NT2/D1 (cell line): ENCODE measurements around the gene CEP152.

Experiments used
- DNase-seq: peaks from one replicate; pipeline ENCODE4 v3.0.0-alpha.2; 2011; ENCODE audit warnings: low read depth, low spot score
- H3K27me3 ChIP-seq: 2 replicates; pipeline ENCODE4 v1.6.0; 2011; ENCODE audit warnings: mild to moderate bottlenecking; ENCODE audit not compliant: insufficient read length, insufficient read depth
- H3K36me3 ChIP-seq: 2 replicates; pipeline ENCODE4 v1.6.1; 2011; ENCODE audit warnings: mild to moderate bottlenecking, low read length, mixed read lengths; ENCODE audit not compliant: insufficient read depth, insufficient read length
- H3K4me1 ChIP-seq: 2 replicates; pipeline ENCODE4 v1.5.1; 2011; ENCODE audit not compliant: insufficient read depth, insufficient read length
- H3K4me3 ChIP-seq: 2 replicates; pipeline ENCODE4 v1.5.1; 2011; ENCODE audit warnings: low read depth; ENCODE audit not compliant: insufficient read length
- H3K9ac ChIP-seq: 2 replicates; pipeline ENCODE4 v1.6.0; 2011; ENCODE audit warnings: low read depth; ENCODE audit not compliant: insufficient read length
- H3K9me3 ChIP-seq: 2 replicates; pipeline ENCODE4 v1.5.1; 2011; ENCODE audit warnings: mild to moderate bottlenecking, low read length; ENCODE audit not compliant: insufficient read depth
- SUZ12 ChIP-seq: IDR thresholded peaks from 2 replicates; pipeline ENCODE4 v1.6.1; 2011; ENCODE audit not compliant: insufficient read length, insufficient read depth; ENCODE audit errors: extremely low read depth
- YY1 ChIP-seq: IDR thresholded peaks from 2 replicates; pipeline ENCODE4 v1.6.1; 2011; ENCODE audit not compliant: insufficient read length, insufficient read depth
- ZNF274 ChIP-seq: IDR thresholded peaks from 2 replicates; pipeline ENCODE4 v1.6.1; 2011; ENCODE audit warnings: mild to moderate bottlenecking, low read depth, low read length

Gene CEP152

GRCh38 chr15:48696627-48697312 lies 114.1 kb downstream of the CEP152 start:
- TF ChIP-seq ZNF274 (no peak), SUZ12 (no peak), YY1 (no peak)
- Histone ChIP-seq H3K9me3 (no peaks in the 10 kb centered on the region), H3K36me3 (no peaks in the 10 kb centered on the region), H3K27me3 (no peaks in the 10 kb centered on the region), H3K9ac (no peak overlapping the region), H3K4me3 (no peak overlapping the region), H3K4me1 (no peaks in the 10 kb centered on the region)
- DNase-seq, result no peak

DNA sequence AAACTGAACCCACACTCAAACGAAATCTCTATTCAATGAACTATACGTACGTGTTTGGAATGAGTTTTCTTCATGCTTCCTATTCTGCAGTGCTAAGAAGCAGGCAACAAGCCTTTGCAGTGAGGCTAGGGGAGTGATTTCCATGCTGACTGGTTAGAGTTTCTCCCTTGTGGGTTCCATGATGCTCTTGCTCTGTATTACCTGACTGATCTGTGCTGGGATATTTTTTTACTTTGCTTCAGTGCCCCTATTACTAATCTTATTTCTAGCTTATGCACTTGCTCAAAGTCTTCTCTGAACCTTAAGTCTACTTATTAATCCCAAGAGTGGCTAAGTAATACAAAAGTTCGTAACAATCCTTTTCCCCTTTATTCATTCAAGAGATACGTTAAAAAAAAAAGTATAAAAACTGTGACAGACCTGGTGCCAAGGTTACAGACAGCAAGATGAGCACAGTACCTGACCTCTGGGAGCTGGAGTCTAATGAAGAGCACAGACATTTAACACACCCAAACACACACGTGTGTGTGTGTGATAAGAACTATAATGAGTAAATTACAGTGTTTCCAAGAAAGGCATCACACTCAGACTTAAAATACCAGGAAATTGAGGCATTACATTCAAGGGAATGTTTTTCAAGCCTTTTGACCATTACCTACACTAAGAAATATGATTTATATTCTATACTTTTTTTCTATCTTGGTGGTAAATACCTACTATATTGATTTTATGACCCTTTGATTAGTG lies 114.9 kb downstream of the CEP152 start:
- TF ChIP-seq ZNF274 (no peak), YY1 (no peak), SUZ12 (no peak)
- Histone ChIP-seq H3K9me3 (no peaks in the 10 kb centered on the region), H3K36me3 (no peaks in the 10 kb centered on the region), H3K4me3 (no peak overlapping the region), H3K4me1 (no peaks in the 10 kb centered on the region), H3K27me3 (no peaks in the 10 kb centered on the region), H3K9ac (no peak overlapping the region)
- no peak for DNase-seq

DNA sequence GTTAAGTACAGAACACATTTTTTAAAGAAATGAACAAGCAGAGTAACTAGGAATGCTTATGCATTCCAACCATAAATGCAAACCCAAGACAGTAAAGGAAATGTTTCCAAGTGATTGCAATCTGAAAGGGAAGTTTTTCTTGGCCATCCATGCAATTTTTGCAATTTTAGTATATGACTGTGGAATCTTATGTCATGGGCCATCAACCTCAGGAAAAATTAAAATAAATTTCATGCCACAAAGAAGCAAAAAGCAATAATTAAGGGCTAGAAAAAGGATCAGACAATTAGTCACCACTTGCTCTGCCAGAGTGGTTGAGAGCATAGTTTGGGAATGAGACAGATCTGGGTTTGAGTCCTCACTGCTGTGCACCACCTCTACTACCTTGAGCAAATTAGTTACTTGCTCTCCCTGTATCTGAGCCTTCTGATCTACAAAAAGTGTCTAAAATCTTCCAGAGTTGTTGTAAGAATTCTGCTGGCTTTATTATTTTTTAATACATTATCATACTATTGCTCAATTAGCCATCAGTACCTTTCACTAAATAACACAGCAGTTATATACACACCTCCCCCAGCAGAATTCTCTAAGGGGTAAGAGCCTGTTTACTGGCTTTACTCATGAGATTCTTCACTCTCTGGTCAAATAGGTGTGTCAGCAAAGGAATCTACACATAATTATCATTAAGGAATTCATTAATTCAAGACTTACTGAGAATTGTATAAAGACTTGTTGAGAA lies 115.6 kb downstream of the CEP152 start:
- H3K4me1 ChIP-seq, result no peaks in the 10 kb centered on the region
- no peaks in the 10 kb centered on the region for H3K9me3 ChIP-seq
- H3K9ac ChIP-seq, result no peak overlapping the region
- H3K4me3 ChIP-seq, result no peak overlapping the region
- H3K36me3 ChIP-seq, result no peaks in the 10 kb centered on the region
- H3K27me3 ChIP-seq, result no peaks in the 10 kb centered on the region
- TF ChIP-seq SUZ12 (no peak), ZNF274 (no peak), YY1 (no peak)
- DNase-seq, result no peak

DNA sequence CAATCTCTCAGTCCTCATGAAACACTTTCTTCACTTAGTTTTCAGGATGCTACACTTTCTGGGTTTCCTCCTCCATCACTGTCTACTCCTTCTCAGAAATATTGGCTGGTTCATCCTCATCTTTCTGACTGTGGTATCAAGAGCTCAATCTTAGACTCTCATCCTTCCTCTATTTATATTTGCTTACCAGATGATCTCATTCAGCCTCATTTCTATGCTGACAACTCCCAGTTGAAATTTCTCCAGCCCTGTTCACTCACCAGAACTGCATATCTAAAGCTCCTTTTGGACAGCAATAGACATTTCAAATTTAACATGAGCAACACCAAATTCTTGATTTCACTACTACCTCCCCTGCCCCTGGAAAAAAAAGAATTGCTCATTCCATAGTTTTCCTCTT lies 117.4 kb downstream of the CEP152 start:
- TF ChIP-seq SUZ12, result no peak
- TF ChIP-seq ZNF274, result no peak
- no peak for TF ChIP-seq YY1

DNA sequence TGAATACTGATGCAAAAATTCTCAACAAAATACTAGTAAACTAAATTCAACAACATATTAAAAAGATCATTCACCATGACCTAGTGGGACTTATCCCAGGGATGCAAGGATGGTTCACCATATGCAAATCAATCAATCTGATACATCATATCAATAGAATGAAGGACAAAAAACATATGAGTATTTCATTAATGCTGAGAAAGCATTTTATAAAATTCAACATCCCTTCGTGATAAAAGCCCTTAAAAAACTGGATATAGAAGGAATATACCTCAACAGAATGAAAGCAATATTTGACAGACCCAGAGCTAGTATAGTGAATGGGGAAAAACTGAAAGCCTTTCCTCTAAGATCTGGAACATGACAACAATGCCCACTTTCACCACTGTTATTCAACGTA lies 122.4 kb downstream of the CEP152 start:
- no peaks in the 10 kb centered on the region for H3K36me3 ChIP-seq
- no peaks in the 10 kb centered on the region for H3K27me3 ChIP-seq
- H3K4me1 ChIP-seq, result no peaks in the 10 kb centered on the region
- no peaks in the 10 kb centered on the region for H3K9me3 ChIP-seq
- H3K4me3 ChIP-seq, result no peak overlapping the region
- DNase-seq, result no peak
- no peak overlapping the region for H3K9ac ChIP-seq
- TF ChIP-seq YY1 (no peak), ZNF274 (no peak), SUZ12 (no peak)

More for the DNA sequence above, 117.4 kb downstream of the CEP152 start:
- no peak overlapping the region for H3K9ac ChIP-seq
- H3K4me1 ChIP-seq, result no peaks in the 10 kb centered on the region
- H3K9me3 ChIP-seq, result no peaks in the 10 kb centered on the region
- no peak for DNase-seq
- H3K4me3 ChIP-seq, result no peak overlapping the region
- no peaks in the 10 kb centered on the region for H3K27me3 ChIP-seq
- no peaks in the 10 kb centered on the region for H3K36me3 ChIP-seq
